Measurements from ENCODE around the gene RPH3AL. TPM values are rescaled to one million over a fixed set of nuclear protein-coding genes. Genes with fewer than 3 reads are reported as not detected.

The RPH3AL gene
- total and polyA plus RNA-seq, 2 of the 8 experiments (the other 6 are each of a cell fraction or from before 2014, with no cell fraction given) = 5.6 to 5.8 TPM

DNA sequence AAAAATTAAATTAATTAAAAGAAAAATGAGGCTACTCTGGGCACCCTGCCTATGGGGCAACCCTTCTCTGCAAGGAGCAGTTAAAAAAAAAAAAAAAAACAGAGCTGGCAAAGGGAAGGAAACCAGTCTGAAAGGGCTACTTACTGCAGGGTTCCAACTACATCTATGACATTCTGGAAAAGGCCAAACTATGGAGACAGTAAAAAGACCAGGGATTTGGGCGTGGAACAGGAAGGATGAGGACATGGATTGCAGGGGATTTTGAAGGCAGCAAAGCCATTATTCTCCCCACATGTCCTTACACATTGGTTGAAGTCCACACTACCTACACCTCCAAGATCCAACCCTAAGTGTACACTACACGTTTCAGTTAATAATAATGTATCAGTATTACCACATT lies 4.6 kb downstream of the RPH3AL start:
- DNase-seq (ENCODE audit: low read depth in 1 of 2, low spot score in 2 of 2) (no peak), FAIRE-seq (no peak)
- no peak overlapping the region for H2BK20ac ChIP-seq (ENCODE audit: low read length)
- H3K4ac ChIP-seq (replicated peaks; ENCODE audit: insufficient read length, low read depth, low read length) = no peak overlapping the region
- H2BK120ac ChIP-seq (replicated peaks; ENCODE audit: low read depth, low read length) = no peak overlapping the region
- H3K18ac ChIP-seq (ENCODE audit: extremely low read depth, low read length) = no peak overlapping the region
- no peak overlapping the region for H4K91ac ChIP-seq (replicated peaks; ENCODE audit: insufficient read length, low read length)
- no peaks in the 10 kb centered on the region for H3K36me3 ChIP-seq (ENCODE audit: control insufficient read depth in 2 of 4, insufficient read depth in 4 of 4, low read length in 3 of 4)
- H2AK5ac ChIP-seq (ENCODE audit: low read depth, low read length) = no peak overlapping the region
- H3K27me3 ChIP-seq (replicated peaks in 1 of 4; ENCODE audit: control insufficient read depth in 3 of 4, extremely low read depth in 1 of 4, insufficient read depth in 3 of 4, low read length in 3 of 4) = no peaks in the 10 kb centered on the region
- peaks cover 0 to 9% (median 3%) of the 10 kb centered on the region in 4 experiments; a peak in 4 of 7 replicates for H3K4me1 ChIP-seq (replicated peaks in 1 of 4; ENCODE audit: control insufficient read depth in 3 of 4, insufficient read depth in 4 of 4, low read length in 3 of 4)
- no peak overlapping the region for H3K9ac ChIP-seq (replicated peaks in 1 of 4; ENCODE audit: extremely low read depth in 1 of 4, low read depth in 3 of 4, low read length in 3 of 4)
- no peak overlapping the region for H4K8ac ChIP-seq (ENCODE audit: extremely low read depth, insufficient read depth, low read length)
- H3K27ac ChIP-seq (ENCODE audit: low read depth, low read length) = no peak overlapping the region
- H3K9me3 ChIP-seq (ENCODE audit: insufficient read depth in 2 of 2, low read depth in 1 of 2, low read length in 1 of 2) = no peaks in the 10 kb centered on the region
- CTCF ChIA-PET (ENCODE audit: partially characterized antibody) = interaction anchor here (0.6 kb wide), 1 partner anchor 21 kb away, joined by 3 read pairs; no protein-coding TSS in a partner anchor
- no peak overlapping the region for H3K4me2 ChIP-seq (ENCODE audit: insufficient read depth in 1 of 2, low read depth in 2 of 2, low read length in 2 of 2)
- no peak overlapping the region for H2AFZ ChIP-seq (ENCODE audit: low read length)
- H3K79me2 ChIP-seq (ENCODE audit: control insufficient read depth in 1 of 2, insufficient read depth in 2 of 2, low read length in 2 of 2) = no peaks in the 10 kb centered on the region
- no peak overlapping the region for H2BK15ac ChIP-seq (ENCODE audit: low read length)
- no peak overlapping the region for H2BK5ac ChIP-seq (ENCODE audit: low read depth, low read length)
- H3K4me3 ChIP-seq (ENCODE audit: extremely low read depth in 1 of 4, insufficient read depth in 2 of 4, low read depth in 3 of 4, low read length in 4 of 4) = no peak overlapping the region
- POLR2A ChIA-PET (ENCODE audit: partially characterized antibody) = no interaction called here
- no peak overlapping the region for H3K56ac ChIP-seq (replicated peaks; ENCODE audit: insufficient read length, low read depth, low read length)
- H3K23ac ChIP-seq (ENCODE audit: insufficient read length) = no peak overlapping the region
- no peak overlapping the region for H2BK12ac ChIP-seq (ENCODE audit: low read depth, low read length)
- peaks cover 7% of the 10 kb centered on the region; the same call in 1 of the 2 replicates for H3K23me2 ChIP-seq (ENCODE audit: low read depth, low read length)
- no peak overlapping the region for H3K14ac ChIP-seq (ENCODE audit: insufficient read length)
- peaks cover 0 to 3% of the 10 kb centered on the region in 2 experiments for H4K20me1 ChIP-seq (replicated peaks in 1 of 2; ENCODE audit: control insufficient read depth in 1 of 2, insufficient read depth in 2 of 2, low read length in 2 of 2)
- H3K79me1 ChIP-seq (ENCODE audit: low read depth, low read length) = no peaks in the 10 kb centered on the region
- WGBS, 2 experiments (ENCODE audit: extremely low coverage in 1 of 2, insufficient coverage in 1 of 2, insufficient read length in 1 of 2, insufficient replicate concordance in 2 of 2, low coverage in 1 of 2, low lambda C conversion rate in 2 of 2, missing lambda C conversion rate in 1 of 2) = 88% methylated on average over 2 of the region's 2 CpGs; no CpG with 5 or more reads in 1 of the 2 experiments
- TF ChIP-seq TCF12 (IDR thresholded peaks at IDR 0.05; ENCODE audit: low read depth, low read length) = no peak
- TF ChIP-seq, protein P1, sequence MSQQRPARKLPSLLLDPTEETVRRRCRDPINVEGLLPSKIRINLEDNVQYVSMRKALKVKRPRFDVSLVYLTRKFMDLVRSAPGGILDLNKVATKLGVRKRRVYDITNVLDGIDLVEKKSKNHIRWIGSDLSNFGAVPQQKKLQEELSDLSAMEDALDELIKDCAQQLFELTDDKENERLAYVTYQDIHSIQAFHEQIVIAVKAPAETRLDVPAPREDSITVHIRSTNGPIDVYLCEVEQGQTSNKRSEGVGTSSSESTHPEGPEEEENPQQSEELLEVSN (IDR thresholded peaks at IDR 0.05) = no peak
- H4K5ac ChIP-seq (ENCODE audit: insufficient read length, low read depth, low read length) = no peak overlapping the region

Measured in H1 (cell line).